CD4-positive, alpha-beta T cell (primary cell): ENCODE measurements around the gene RNF150. TPM values are rescaled to one million over a fixed set of nuclear protein-coding genes. Genes with fewer than 3 reads are reported as not detected.

ENCODE experiments used
- ATAC-seq: fragments of 200-7000 bp; cut with Tn5 transposase; one replicate; pipeline ENCODE4 v1.10.0; 2022; ENCODE audit warnings: mild to moderate bottlenecking; ENCODE audit not compliant: poor library complexity
- CTCF ChIA-PET: fragments of 350-600 bp; sonication (Branson Sonifier 250); formaldehyde crosslinking; loops from one replicate; lab custom pipeline; 2021; ENCODE audit warnings: antibody characterized with exemption, inconsistent platforms; lab: Charles Lee
- POLR2A ChIA-PET: fragments of 350-600 bp; sonication (Branson Sonifier 250); formaldehyde crosslinking; loops from one replicate; lab custom pipeline; 2021; ENCODE audit warnings: antibody characterized with exemption, inconsistent platforms; lab: Charles Lee
- DNase-seq, 14 experiments: peaks; one replicate each; pipeline ENCODE4 v3.0.0-alpha.2; 2013 to 2020; ENCODE audit warnings: mixed read lengths in 2 of 14
- H3K27ac ChIP-seq, 2 donors: one replicate each; pipeline versions ENCODE4 v1.5.1 to v1.7.0; 2013; ENCODE audit warnings: low read length in 2 of 2, low read depth in 1 of 2, mild to moderate bottlenecking in 1 of 2
- H3K27me3 ChIP-seq, 2 experiments: 1 replicate in 1 of 2; 2 replicates in 1 of 2; pipeline versions ENCODE4 v1.6.1 to v1.7.0; 2013; ENCODE audit warnings: low read length in 2 of 2, control low read depth in 1 of 2, mild to moderate bottlenecking in 1 of 2, moderate library complexity in 1 of 2; ENCODE audit not compliant: insufficient read depth in 2 of 2, control insufficient read depth in 1 of 2
- H3K36me3 ChIP-seq: one replicate; pipeline ENCODE4 v1.6.1; 2013; ENCODE audit warnings: low read length, control low read depth; ENCODE audit not compliant: insufficient read depth
- H3K4me1 ChIP-seq: one replicate; pipeline ENCODE4 v1.6.1; 2013; ENCODE audit warnings: low read length, control low read depth; ENCODE audit not compliant: insufficient read depth
- H3K4me3 ChIP-seq: one replicate; pipeline ENCODE4 v1.5.1; 2013; ENCODE audit warnings: mild to moderate bottlenecking, low read length, moderate library complexity
- H3K9me3 ChIP-seq, 2 experiments: 1 replicate in 1 of 2; 2 replicates in 1 of 2; pipeline versions ENCODE4 v1.6.1 to v1.7.0; 2013; ENCODE audit warnings: low read length in 2 of 2, mild to moderate bottlenecking in 2 of 2, control low read depth in 1 of 2, moderate library complexity in 1 of 2; ENCODE audit not compliant: control insufficient read depth in 1 of 2, insufficient read depth in 1 of 2
- H3K27ac Mint-ChIP-seq: one replicate; pipeline ENCODE4 v1.8.0; 2020; ENCODE audit warnings: mixed read lengths
- H3K27me3 Mint-ChIP-seq: one replicate; pipeline ENCODE4 v1.8.0; 2021; ENCODE audit warnings: mixed read lengths
- H3K36me3 Mint-ChIP-seq: one replicate; pipeline ENCODE4 v1.8.0; 2021; ENCODE audit warnings: low read depth, mixed read lengths
- H3K4me1 Mint-ChIP-seq: one replicate; pipeline ENCODE4 v1.8.0; 2021; ENCODE audit warnings: low read depth, mixed read lengths
- H3K4me3 Mint-ChIP-seq: one replicate; pipeline ENCODE4 v1.8.0; 2020; ENCODE audit warnings: mild to moderate bottlenecking, mixed read lengths
- H3K9me3 Mint-ChIP-seq: one replicate; pipeline ENCODE4 v1.8.0; 2020; ENCODE audit warnings: mixed read lengths
- intact Hi-C, 2 experiments: fragments of 100-400 bp; cut with DNase I in 1 of 2; cut with micrococcal nuclease in 1 of 2; formaldehyde crosslinking; loops; one replicate each; pipeline versions ENCODE4 v1.15.1 to v1.9.0; 2023 to 2025; cut with DNase I, micrococcal nuclease
- total RNA-seq, 174 experiments: library from RNA in 2 of 174; stranded (reverse) in 2 of 174; gene quantifications; one replicate each; pipeline ENCODE4 v1.2.3 and lab custom pipeline; 2021 to 2026
- TF ChIP-seq, protein P1 (sequence below): fragments of 200-600 bp; IDR thresholded peaks from one replicate; pipeline ENCODE4 v1.8.0; 2022; ENCODE audit warnings: antibody characterized with exemption, mild to moderate bottlenecking

Gene RNF150
- total RNA-seq, 2 experiments from 2014 or later = not detected

GRCh38 chr4:140930557-140930956 is 202.7 kb downstream of the RNF150 start:
- Histone ChIP-seq H3K4me3 (no peak overlapping the region), H3K4me1 (no peaks in the 10 kb centered on the region), H3K36me3 (no peaks in the 10 kb centered on the region), H3K9me3 (peaks cover 0 to under 1% of the 10 kb centered on the region in 2 experiments), H3K27me3 (peaks cover 0 to 4% of the 10 kb centered on the region in 2 experiments), H3K27ac (no peak overlapping the region)
- no peak overlapping the region for H3K4me3 Mint-ChIP-seq
- DNase-seq (no peak), ATAC-seq (no peak)
- POLR2A ChIA-PET = no interaction called here
- no peaks in the 10 kb centered on the region for H3K36me3 Mint-ChIP-seq
- CTCF ChIA-PET = no interaction called here
- TF ChIP-seq, protein P1, sequence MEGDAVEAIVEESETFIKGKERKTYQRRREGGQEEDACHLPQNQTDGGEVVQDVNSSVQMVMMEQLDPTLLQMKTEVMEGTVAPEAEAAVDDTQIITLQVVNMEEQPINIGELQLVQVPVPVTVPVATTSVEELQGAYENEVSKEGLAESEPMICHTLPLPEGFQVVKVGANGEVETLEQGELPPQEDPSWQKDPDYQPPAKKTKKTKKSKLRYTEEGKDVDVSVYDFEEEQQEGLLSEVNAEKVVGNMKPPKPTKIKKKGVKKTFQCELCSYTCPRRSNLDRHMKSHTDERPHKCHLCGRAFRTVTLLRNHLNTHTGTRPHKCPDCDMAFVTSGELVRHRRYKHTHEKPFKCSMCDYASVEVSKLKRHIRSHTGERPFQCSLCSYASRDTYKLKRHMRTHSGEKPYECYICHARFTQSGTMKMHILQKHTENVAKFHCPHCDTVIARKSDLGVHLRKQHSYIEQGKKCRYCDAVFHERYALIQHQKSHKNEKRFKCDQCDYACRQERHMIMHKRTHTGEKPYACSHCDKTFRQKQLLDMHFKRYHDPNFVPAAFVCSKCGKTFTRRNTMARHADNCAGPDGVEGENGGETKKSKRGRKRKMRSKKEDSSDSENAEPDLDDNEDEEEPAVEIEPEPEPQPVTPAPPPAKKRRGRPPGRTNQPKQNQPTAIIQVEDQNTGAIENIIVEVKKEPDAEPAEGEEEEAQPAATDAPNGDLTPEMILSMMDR = no peak
- H3K4me1 Mint-ChIP-seq = no peaks in the 10 kb centered on the region
- H3K9me3 Mint-ChIP-seq = no peaks in the 10 kb centered on the region
- intact Hi-C loops = no loop called here
- peaks cover 11% of the 10 kb centered on the region for H3K27me3 Mint-ChIP-seq
- no peak overlapping the region for H3K27ac Mint-ChIP-seq

- H3K4me1 ChIP-seq = no peaks in the 10 kb centered on the region
- Mint-ChIP-seq H3K36me3 (no peaks in the 10 kb centered on the region), H3K4me3 (no peak overlapping the region), H3K4me1 (no peaks in the 10 kb centered on the region), H3K9me3 (no peaks in the 10 kb centered on the region), H3K27me3 (peaks cover 11% of the 10 kb centered on the region), H3K27ac (no peak overlapping the region)
- POLR2A ChIA-PET = no interaction called here
- no peaks in the 10 kb centered on the region for H3K36me3 ChIP-seq
- H3K27me3 ChIP-seq = peaks cover 0 to 4% of the 10 kb centered on the region in 2 experiments
- ATAC-seq (no peak), DNase-seq (no peak)
- CTCF ChIA-PET = no interaction called here
- H3K4me3 ChIP-seq = no peak overlapping the region
- intact Hi-C loops = no loop called here
- H3K9me3 ChIP-seq = peaks cover 0 to 3% of the 10 kb centered on the region in 2 experiments
- TF ChIP-seq, protein P1 = no peak
- no peak overlapping the region for H3K27ac ChIP-seq
Observed at GRCh38 chr4:140930011-140930410, 203.3 kb downstream of the RNF150 start.

- H3K4me3 Mint-ChIP-seq = no peak overlapping the region
- peaks cover 11% of the 10 kb centered on the region for H3K27me3 Mint-ChIP-seq
- no peaks in the 10 kb centered on the region for H3K9me3 Mint-ChIP-seq
- TF ChIP-seq, protein P1 = no peak
- POLR2A ChIA-PET = no interaction called here
- intact Hi-C loops = no loop called here
- DNase-seq (no peak), ATAC-seq (no peak)
- Histone ChIP-seq H3K27ac (no peak overlapping the region), H3K36me3 (no peaks in the 10 kb centered on the region), H3K4me3 (no peak overlapping the region), H3K9me3 (peaks cover 0 to 3% of the 10 kb centered on the region in 2 experiments), H3K27me3 (peaks cover 0 to 4% of the 10 kb centered on the region in 2 experiments), H3K4me1 (no peaks in the 10 kb centered on the region)
- no peaks in the 10 kb centered on the region for H3K4me1 Mint-ChIP-seq
- H3K36me3 Mint-ChIP-seq = no peaks in the 10 kb centered on the region
- CTCF ChIA-PET = no interaction called here
- H3K27ac Mint-ChIP-seq = no peak overlapping the region
Observed at GRCh38 chr4:140928880-140929279, 204.4 kb downstream of the RNF150 start.
